ENCODE results near the gene RGS17. TPM values are rescaled to one million over a fixed set of nuclear protein-coding genes. Genes with fewer than 3 reads are reported as not detected.
"Not testable (repeated sequence)": the region's sequence is repeated elsewhere in the genome, so short reads cannot be mapped to it uniquely, and the experiment has no call there.

The RGS17 gene
- total RNA-seq, 4 donors from 2014 or later: 0.88 to 4.8 (median 0.91) TPM; not detected in 1

DNA sequence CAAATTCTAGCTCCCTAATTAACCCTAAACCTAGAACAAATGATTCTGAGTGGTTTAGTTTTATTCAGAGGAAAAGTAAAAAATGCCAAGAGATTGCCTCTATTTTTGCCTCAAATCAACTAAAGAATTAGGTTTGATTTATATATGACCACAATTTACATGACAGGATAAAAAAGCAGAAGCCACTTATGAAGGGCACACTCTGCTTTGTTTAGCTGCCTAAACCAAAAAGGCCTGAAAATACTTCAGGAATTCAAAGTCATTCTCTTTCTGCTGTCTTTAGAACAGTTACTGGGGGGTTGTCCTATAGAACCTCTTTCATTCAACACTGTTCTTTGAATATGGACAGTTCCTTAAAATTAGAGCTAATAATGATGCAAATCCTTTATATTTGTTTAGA is 153.5 kb downstream of the RGS17 start:
- Histone ChIP-seq H3K27me3 (no peaks in the 10 kb centered on the region), H3K27ac (no peak overlapping the region), H3K4me1 (peaks cover 0 to 8% of the 10 kb centered on the region in 2 donors), H3K9me3 (no peaks in the 10 kb centered on the region), H3K4me3 (no peak overlapping the region), H3K36me3 (no peaks in the 10 kb centered on the region)
- no peak for DNase-seq
- intact Hi-C loops (cut with DNase I; ENCODE audit: low total_unique reads): no loop called here
- no peak for TF ChIP-seq POLR2A (IDR thresholded peaks at IDR 0.05)
- TF ChIP-seq, protein P1, sequence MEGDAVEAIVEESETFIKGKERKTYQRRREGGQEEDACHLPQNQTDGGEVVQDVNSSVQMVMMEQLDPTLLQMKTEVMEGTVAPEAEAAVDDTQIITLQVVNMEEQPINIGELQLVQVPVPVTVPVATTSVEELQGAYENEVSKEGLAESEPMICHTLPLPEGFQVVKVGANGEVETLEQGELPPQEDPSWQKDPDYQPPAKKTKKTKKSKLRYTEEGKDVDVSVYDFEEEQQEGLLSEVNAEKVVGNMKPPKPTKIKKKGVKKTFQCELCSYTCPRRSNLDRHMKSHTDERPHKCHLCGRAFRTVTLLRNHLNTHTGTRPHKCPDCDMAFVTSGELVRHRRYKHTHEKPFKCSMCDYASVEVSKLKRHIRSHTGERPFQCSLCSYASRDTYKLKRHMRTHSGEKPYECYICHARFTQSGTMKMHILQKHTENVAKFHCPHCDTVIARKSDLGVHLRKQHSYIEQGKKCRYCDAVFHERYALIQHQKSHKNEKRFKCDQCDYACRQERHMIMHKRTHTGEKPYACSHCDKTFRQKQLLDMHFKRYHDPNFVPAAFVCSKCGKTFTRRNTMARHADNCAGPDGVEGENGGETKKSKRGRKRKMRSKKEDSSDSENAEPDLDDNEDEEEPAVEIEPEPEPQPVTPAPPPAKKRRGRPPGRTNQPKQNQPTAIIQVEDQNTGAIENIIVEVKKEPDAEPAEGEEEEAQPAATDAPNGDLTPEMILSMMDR (IDR thresholded peaks at IDR 0.05): no peak

DNA sequence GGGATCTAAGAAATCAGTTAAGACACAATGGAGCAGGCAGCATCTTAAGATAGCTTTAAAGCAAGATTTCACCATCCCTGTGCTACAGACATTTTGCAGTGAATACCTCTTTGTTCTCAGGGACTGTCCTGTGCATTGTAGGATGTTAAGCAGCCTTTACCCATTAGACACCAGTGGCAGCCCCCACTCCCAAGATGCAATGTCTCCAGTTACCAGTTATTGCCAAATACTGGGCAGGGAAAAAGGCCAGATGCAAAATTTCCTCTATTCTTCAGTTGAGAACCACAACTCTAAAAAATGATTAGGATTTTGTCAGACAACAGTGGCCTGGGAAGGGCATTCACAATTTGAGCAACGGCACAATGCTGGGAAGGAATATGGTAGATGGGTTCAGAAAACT is 154.3 kb downstream of the RGS17 start:
- Histone ChIP-seq H3K4me3 (no peak overlapping the region), H3K4me1 (peaks cover 0 to under 1% of the 10 kb centered on the region in 2 donors), H3K27me3 (no peaks in the 10 kb centered on the region), H3K27ac (no peak overlapping the region), H3K9me3 (no peaks in the 10 kb centered on the region), H3K36me3 (no peaks in the 10 kb centered on the region)
- intact Hi-C loops (cut with DNase I; ENCODE audit: low total_unique reads): no loop called here
- TF ChIP-seq, protein P1 (IDR thresholded peaks at IDR 0.05): no peak
- TF ChIP-seq POLR2A (IDR thresholded peaks at IDR 0.05): no peak
- no peak for DNase-seq

DNA sequence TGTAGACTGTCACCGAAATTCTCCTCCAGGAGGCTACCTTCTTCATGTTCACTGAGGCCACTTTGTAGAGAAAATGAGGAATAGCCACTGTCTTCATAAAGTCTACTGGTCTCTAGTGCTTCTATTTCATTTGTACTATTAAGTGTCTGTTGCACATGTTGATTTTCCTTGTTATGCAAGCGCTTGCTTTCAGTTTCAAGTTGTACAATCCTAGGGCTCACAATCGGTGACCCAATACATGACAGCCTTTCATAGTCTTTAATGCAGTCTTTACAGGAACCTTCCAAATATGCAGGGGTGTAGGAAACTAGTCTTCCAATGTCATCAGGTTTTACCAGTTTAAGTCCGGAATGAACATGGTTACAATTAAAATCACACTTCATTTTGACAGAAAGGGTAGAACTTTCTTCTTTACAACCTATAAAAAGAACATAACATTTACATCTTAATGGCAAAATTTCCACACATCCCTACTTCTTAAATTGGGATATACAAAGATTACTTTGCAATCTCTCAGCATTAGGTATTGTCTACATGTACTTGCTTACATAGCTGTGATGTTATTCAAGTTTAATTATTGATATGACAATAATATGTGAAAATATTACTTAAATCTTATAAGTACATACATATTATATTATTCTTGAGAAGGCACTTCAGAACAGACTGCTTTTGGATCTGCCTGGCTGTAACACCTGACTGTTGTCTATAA is 155.7 kb downstream of the RGS17 start:
- no peak overlapping the region for H3K27ac ChIP-seq
- no peak for DNase-seq
- H3K4me1 ChIP-seq: no peaks in the 10 kb centered on the region
- intact Hi-C loops (cut with DNase I; ENCODE audit: low total_unique reads): no loop called here
- H3K4me3 ChIP-seq: no peak overlapping the region
- TF ChIP-seq POLR2A (IDR thresholded peaks at IDR 0.05): no peak
- no peaks in the 10 kb centered on the region for H3K9me3 ChIP-seq
- H3K27me3 ChIP-seq: no peaks in the 10 kb centered on the region
- H3K36me3 ChIP-seq: no peaks in the 10 kb centered on the region

DNA sequence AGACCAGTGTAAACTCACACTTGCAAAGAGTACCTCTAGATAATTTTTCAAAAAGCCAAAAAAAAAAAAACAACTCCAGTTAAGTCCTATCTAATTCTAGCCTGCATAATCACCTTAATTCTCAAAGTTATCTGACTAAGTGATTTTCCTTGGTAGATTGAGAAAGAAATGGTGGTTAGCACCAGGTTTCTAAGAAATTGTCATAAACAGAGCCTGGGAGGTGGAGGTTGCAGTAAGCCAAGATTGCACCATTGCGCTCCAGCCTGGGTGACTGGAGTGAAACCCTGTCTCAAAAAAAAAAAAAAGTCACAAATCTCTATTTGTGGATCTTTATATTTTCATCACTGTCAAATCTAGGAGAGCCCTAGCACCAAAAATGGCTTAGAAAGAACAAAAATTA is 157.2 kb downstream of the RGS17 start:
- Histone ChIP-seq H3K9me3 (no peaks in the 10 kb centered on the region), H3K36me3 (no peaks in the 10 kb centered on the region), H3K27me3 (no peaks in the 10 kb centered on the region), H3K4me1 (no peaks in the 10 kb centered on the region), H3K27ac (no peak overlapping the region), H3K4me3 (no peak overlapping the region)
- TF ChIP-seq POLR2A (IDR thresholded peaks at IDR 0.05): no peak
- TF ChIP-seq, protein P1 (IDR thresholded peaks at IDR 0.05): no peak
- DNase-seq: no peak
- intact Hi-C loops (cut with DNase I; ENCODE audit: low total_unique reads): no loop called here

DNA sequence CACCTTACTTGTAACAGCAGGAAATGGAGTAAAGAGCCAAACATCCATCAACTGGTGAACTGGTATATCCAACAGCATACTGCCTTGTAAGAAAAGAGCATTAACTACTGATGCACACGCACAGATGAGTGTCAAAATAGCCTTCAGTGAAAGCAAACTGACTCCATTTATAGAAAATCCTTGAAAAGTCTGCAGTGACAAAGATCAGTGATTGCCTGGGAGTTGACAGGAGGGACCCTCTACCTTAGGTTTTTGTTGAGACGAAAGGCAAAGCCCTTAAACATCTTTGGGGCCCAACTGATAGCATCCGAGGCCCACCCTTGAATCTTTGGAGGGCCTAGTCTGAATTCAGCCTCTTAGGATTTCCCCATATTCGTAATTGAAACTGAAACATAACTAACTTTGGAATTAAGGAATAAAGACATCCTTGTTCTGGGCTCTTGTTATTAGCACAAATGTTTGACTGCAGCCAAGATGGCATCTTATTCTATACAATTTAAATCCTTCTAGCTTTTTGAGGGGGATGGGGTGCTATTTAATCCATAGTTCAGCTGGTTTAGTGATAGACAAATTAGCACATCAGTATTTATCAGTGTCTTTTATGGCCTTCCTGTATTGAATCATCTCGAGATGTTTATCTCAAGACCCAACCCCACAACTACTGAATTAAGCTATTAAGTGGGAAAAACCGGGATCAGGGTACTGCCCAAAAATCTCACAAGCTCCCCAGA is 161.2 kb downstream of the RGS17 start:
- intact Hi-C loops (cut with DNase I; ENCODE audit: low total_unique reads): no loop called here
- no peaks in the 10 kb centered on the region for H3K4me1 ChIP-seq
- TF ChIP-seq POLR2A (IDR thresholded peaks at IDR 0.05): no peak

DNA sequence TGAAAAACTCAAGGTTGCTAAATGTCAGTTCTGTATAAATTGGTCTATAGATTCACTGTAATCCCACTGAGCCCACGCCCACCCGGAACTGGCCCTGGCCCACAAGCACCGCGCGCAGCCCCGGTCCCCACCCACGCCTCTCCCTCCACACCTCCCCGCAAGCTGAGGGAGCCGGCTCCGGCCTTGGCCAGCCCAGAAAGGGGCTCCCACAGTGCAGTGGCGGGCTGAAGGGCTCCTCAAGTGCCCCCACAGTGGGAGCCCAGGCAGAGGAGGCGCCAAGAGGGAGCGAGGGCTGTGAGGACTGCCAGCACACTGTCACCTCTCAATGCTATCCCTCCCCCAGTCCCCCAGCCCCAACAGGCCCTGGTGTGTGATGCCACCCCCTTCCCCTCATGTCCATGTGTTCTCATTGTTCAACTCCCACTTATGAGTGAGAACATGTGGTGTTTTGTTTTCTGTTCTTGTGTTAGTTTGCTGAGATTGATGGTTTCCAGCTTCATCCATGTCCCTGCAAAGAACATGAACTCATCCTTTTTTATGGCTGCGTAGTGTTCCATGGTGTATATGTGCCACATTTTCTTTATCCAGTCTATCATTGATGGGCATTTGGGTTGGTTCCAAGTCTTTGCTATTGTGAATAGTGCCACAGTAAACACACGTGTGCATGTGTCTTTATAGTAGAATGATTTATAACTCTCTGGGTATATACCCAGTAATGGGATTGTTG is 164.8 kb downstream of the RGS17 start:
- H3K4me1 ChIP-seq; H3K9me3 ChIP-seq; H3K27me3 ChIP-seq; H3K4me3 ChIP-seq; H3K27ac ChIP-seq; intact Hi-C loops (cut with DNase I; ENCODE audit: low total_unique reads); H3K36me3 ChIP-seq; DNase-seq: not testable (repeated sequence)

More for the DNA sequence above, 161.2 kb downstream of the RGS17 start:
- H3K27me3 ChIP-seq: no peaks in the 10 kb centered on the region
- no peak overlapping the region for H3K27ac ChIP-seq
- no peak overlapping the region for H3K4me3 ChIP-seq
- no peak for DNase-seq
- no peaks in the 10 kb centered on the region for H3K9me3 ChIP-seq
- H3K36me3 ChIP-seq: no peaks in the 10 kb centered on the region

Data from uterus (tissue), 4 donors.